Vagina (tissue), 2 donors: ENCODE measurements around the gene SQOR. TPM values are rescaled to one million over a fixed set of nuclear protein-coding genes. Genes with fewer than 3 reads are reported as not detected.

Source experiments
- DNase-seq, 2 donors: peaks; one replicate each; pipeline ENCODE4 v3.0.0-alpha.2; 2017; ENCODE audit errors: extremely low spot score in 2 of 2
- H3K27ac ChIP-seq: fragments of 200-600 bp; sonication (generic); one replicate; pipeline ENCODE4 v1.5.1; 2019
- H3K27me3 ChIP-seq: fragments of 200-600 bp; sonication (generic); one replicate; pipeline ENCODE4 v1.5.1; 2019
- H3K36me3 ChIP-seq, 2 donors: fragments of 200-600 bp; sonication (generic); one replicate each; pipeline ENCODE4 v1.5.1; 2017 to 2019
- H3K4me1 ChIP-seq: fragments of 200-600 bp; sonication (generic); one replicate; pipeline ENCODE4 v1.5.1; 2019
- H3K4me3 ChIP-seq, 2 donors: fragments of 200-600 bp; sonication (generic); 1 replicate in 1 of 2; 2 replicates in 1 of 2; pipeline ENCODE4 v1.5.1; 2016 to 2019
- H3K9me3 ChIP-seq: fragments of 200-600 bp; sonication (generic); one replicate; pipeline ENCODE4 v1.5.1; 2019
- POLR2A ChIP-seq, 2 donors: fragments of 450-650 bp; IDR thresholded peaks; one replicate each; pipeline ENCODE4 v1.6.1; 2017; ENCODE audit warnings: antibody characterized with exemption in 2 of 2, mild to moderate bottlenecking in 2 of 2, moderate library complexity in 2 of 2
- POLR2AphosphoS5 ChIP-seq, 2 donors: sonication (generic); formaldehyde crosslinking; IDR thresholded peaks; one replicate each; pipeline ENCODE4 v1.9.0; 2017; ENCODE audit warnings: antibody characterized with exemption in 2 of 2, mild to moderate bottlenecking in 2 of 2, low read depth in 1 of 2; ENCODE audit not compliant: insufficient read depth in 1 of 2
- intact Hi-C: fragments of 100-400 bp; cut with DNase I; formaldehyde crosslinking; loops from one replicate; pipeline ENCODE4 v1.15.1; 2023
- total RNA-seq: library from RNA; depleted of rRNA; stranded (reverse); fragments of >200 nt; gene quantifications from one replicate; pipeline ENCODE4 v1.2.3, GENCODE V29; 2016
- TF ChIP-seq, protein P1 (sequence below), 3 experiments: fragments of 450-650 bp in 2 of 3; fragments of 200-600 bp in 1 of 3; sonication (generic) in 1 of 3; IDR thresholded peaks; one replicate each; pipeline ENCODE4 v1.5.1; 2017 to 2019; ENCODE audit warnings: antibody characterized with exemption in 3 of 3, mild to moderate bottlenecking in 2 of 3, moderate library complexity in 2 of 3

Gene SQOR
- total RNA-seq, 1 donor from 2014 or later: 52.8 TPM

DNA sequence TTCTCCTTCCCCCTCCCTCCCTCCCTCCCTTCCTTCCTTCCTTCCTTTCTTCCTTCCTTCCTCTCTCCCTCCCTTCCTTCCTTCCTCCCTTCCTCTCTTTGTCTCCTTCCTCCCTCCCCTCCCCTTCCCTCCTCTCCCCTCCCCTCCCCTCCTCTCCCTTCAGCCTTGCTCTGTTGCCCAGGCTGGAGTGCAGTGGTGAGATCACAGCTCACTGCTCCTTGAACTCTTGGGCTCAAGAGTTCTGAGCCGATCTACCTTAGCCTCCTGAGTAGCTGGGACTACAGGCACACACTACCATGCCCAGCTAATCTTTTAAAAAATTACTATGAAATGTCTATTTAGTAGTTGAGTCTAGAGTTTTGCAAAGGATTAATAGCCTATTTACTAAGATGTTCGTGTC, 32.2 kb downstream of the SQOR start:
- H3K36me3 ChIP-seq: peaks cover 0 to 27% of the 10 kb centered on the region in 2 donors

DNA sequence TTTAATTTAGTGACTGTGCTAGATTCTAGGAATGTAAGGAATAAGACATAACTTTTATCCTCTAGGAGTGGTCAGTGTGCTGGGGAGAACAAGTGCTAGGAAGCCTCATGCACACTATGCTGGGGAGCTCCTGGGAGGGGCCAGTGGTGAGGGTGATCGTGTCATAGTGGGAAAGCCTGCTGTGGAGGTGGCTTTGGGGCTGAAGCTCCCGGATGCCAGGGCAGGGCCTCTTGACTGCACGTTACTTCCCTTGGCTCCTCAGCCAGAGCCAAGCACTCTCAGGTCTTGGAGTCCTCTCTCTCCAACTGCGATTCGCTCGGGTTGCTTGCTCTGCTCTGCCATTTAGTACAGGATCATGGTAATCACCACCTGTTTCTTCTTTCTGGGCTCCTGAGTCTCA, 33.6 kb downstream of the SQOR start:
- intact Hi-C loops: no loop called here
- no peaks in the 10 kb centered on the region for H3K4me1 ChIP-seq
- no peak for DNase-seq
- peaks cover 0 to 13% of the 10 kb centered on the region in 2 donors for H3K36me3 ChIP-seq
- H3K27me3 ChIP-seq: no peaks in the 10 kb centered on the region
- no peak for TF ChIP-seq POLR2A (IDR thresholded peaks at IDR 0.05)
- no peak for TF ChIP-seq POLR2AphosphoS5 (IDR thresholded peaks at IDR 0.05; ENCODE audit: insufficient read depth in 1 of 2, low read depth in 1 of 2)
- TF ChIP-seq, protein P1, sequence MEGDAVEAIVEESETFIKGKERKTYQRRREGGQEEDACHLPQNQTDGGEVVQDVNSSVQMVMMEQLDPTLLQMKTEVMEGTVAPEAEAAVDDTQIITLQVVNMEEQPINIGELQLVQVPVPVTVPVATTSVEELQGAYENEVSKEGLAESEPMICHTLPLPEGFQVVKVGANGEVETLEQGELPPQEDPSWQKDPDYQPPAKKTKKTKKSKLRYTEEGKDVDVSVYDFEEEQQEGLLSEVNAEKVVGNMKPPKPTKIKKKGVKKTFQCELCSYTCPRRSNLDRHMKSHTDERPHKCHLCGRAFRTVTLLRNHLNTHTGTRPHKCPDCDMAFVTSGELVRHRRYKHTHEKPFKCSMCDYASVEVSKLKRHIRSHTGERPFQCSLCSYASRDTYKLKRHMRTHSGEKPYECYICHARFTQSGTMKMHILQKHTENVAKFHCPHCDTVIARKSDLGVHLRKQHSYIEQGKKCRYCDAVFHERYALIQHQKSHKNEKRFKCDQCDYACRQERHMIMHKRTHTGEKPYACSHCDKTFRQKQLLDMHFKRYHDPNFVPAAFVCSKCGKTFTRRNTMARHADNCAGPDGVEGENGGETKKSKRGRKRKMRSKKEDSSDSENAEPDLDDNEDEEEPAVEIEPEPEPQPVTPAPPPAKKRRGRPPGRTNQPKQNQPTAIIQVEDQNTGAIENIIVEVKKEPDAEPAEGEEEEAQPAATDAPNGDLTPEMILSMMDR (IDR thresholded peaks at IDR 0.05): no peak
- H3K4me3 ChIP-seq: no peak overlapping the region
- no peaks in the 10 kb centered on the region for H3K9me3 ChIP-seq
- H3K27ac ChIP-seq: no peak overlapping the region

More for the DNA sequence above, 32.2 kb downstream of the SQOR start:
- Histone ChIP-seq H3K27ac (no peak overlapping the region), H3K27me3 (no peaks in the 10 kb centered on the region), H3K9me3 (no peaks in the 10 kb centered on the region), H3K4me3 (no peak overlapping the region), H3K4me1 (no peaks in the 10 kb centered on the region)
- intact Hi-C loops: no loop called here
- DNase-seq: no peak
- TF ChIP-seq, protein P1 (IDR thresholded peaks at IDR 0.05): no peak
- no peak for TF ChIP-seq POLR2A (IDR thresholded peaks at IDR 0.05)
- no peak for TF ChIP-seq POLR2AphosphoS5 (IDR thresholded peaks at IDR 0.05; ENCODE audit: insufficient read depth in 1 of 2, low read depth in 1 of 2)

DNA sequence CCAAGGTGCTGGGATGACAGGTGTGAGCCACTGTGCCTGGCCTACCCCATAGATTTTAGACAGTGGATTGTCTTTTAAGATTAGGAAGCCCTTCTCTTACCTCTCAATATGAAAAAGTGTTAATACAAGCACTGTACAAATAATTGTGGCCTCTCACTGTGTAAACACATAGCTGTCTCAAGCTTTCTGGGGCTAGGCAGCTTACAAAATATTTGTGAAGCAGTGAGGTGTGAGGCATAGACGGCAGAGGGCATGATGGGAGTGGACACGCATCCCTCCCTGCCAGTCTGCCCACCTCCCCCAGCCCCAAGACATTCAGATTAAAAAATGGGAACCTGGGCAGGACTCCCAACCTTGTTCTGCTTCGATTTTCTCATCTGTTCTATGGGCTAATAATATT, 34.6 kb downstream of the SQOR start:
- TF ChIP-seq, protein P1 (IDR thresholded peaks at IDR 0.05): no peak
- no peak for TF ChIP-seq POLR2AphosphoS5 (IDR thresholded peaks at IDR 0.05; ENCODE audit: insufficient read depth in 1 of 2, low read depth in 1 of 2)
- no peak for TF ChIP-seq POLR2A (IDR thresholded peaks at IDR 0.05)
- Histone ChIP-seq H3K27ac (peak overlapping the region; percentile 40), H3K4me1 (no peaks in the 10 kb centered on the region), H3K27me3 (no peaks in the 10 kb centered on the region), H3K9me3 (no peaks in the 10 kb centered on the region), H3K36me3 (peaks cover 0 to 14% of the 10 kb centered on the region in 2 donors), H3K4me3 (no peak overlapping the region)
- intact Hi-C loops: no loop called here
- no peak for DNase-seq

DNA sequence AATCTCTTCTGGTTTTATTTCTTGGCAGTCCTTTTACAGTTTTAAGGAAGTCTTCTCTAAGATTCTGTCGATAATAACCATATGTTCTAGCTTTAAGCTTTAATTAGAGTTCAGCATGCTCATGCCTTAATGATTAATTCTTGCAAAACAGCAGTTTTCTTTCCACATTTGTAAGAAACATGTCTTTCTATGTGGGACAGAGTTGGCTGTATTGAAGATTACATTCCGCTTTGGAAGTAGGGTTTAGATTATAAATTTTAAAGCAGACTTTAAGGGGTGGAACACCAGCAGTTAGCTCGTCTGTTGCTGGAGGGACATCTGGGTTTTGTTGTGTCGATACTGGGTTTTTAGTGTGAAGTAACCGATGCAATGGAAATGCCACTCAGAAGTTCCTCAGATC, 35.3 kb downstream of the SQOR start:
- DNase-seq: no peak
- Histone ChIP-seq H3K27me3 (no peaks in the 10 kb centered on the region), H3K4me1 (no peaks in the 10 kb centered on the region), H3K36me3 (peaks cover 0 to 21% of the 10 kb centered on the region in 2 donors), H3K27ac (no peak overlapping the region), H3K9me3 (no peaks in the 10 kb centered on the region), H3K4me3 (no peak overlapping the region)
- TF ChIP-seq POLR2AphosphoS5 (IDR thresholded peaks at IDR 0.05; ENCODE audit: insufficient read depth in 1 of 2, low read depth in 1 of 2) (no peak), POLR2A (IDR thresholded peaks at IDR 0.05) (no peak)
- TF ChIP-seq, protein P1 (IDR thresholded peaks at IDR 0.05): no peak
- intact Hi-C loops: no loop called here

DNA sequence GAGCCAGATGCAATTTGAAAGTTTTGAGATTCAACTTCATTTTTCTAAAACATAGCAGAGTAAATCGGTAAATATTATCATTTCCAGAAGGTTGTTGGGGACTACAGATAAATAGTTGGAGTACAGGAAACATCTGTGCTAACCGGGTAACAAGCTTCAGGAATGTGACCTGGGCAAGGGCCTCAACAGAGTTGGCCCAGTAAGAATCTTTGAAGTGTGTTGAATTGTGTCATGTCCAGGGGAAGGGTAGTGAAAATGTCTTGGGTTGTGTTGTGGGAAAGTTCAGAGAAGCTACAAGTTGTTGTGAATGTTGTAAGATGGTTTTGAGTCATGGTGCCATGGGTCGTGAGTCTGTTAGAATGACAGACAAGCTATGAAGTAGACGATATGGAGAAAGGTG, 35.7 kb downstream of the SQOR start:
- no peak for DNase-seq
- H3K27ac ChIP-seq: no peak overlapping the region
- no peaks in the 10 kb centered on the region for H3K9me3 ChIP-seq
- H3K4me3 ChIP-seq: no peak overlapping the region
- no peaks in the 10 kb centered on the region for H3K4me1 ChIP-seq
- intact Hi-C loops: no loop called here
- peaks cover 0 to 25% of the 10 kb centered on the region in 2 donors for H3K36me3 ChIP-seq
- H3K27me3 ChIP-seq: no peaks in the 10 kb centered on the region
- no peak for TF ChIP-seq POLR2AphosphoS5 (IDR thresholded peaks at IDR 0.05; ENCODE audit: insufficient read depth in 1 of 2, low read depth in 1 of 2)
- TF ChIP-seq POLR2A (IDR thresholded peaks at IDR 0.05): no peak
- TF ChIP-seq, protein P1 (IDR thresholded peaks at IDR 0.05): no peak
